ENCODE results near the gene CCDC188.

CCDC188 gene

GRCh38 chr22:20102203-20102780, 48.6 kb downstream of the CCDC188 start:
- no peak for DNase-seq

GRCh38 chr22:20101638-20102037, 49.2 kb downstream of the CCDC188 start:
- no peak for DNase-seq

- DNase-seq = no peak
These were observed 51.6 kb downstream of the CCDC188 start for GRCh38 chr22:20099099-20099711.
